Stimulated activated CD8-positive, alpha-beta memory T cell treated with anti-CD3 and anti-CD28 coated beads, Interleukin-7, amount 100 ng/mL, for 4 hours (primary cell): ENCODE measurements around the gene RRP9.
A peak's percentile ranks its signal among the peaks of the same experiment; 100 is the strongest.

ENCODE experiments used
- DNase-seq, 2 donors: peaks; one replicate each; pipeline ENCODE4 v3.0.0-alpha.2; 2020; ENCODE audit warnings: low read depth in 2 of 2

RRP9 gene

GRCh38 chr3:51955893-51956770 is 14.4 kb upstream of the RRP9 start:
- no peak for DNase-seq

GRCh38 chr3:51955175-51955892 is 13.6 kb upstream of the RRP9 start, which contains the start of gene GPR62:
Gene GPR62, plus strand, starts transcription at chr3:51955381. Its CDS starts 272 bp downstream, at chr3:51955653.
- no peak for DNase-seq

- no peak for DNase-seq
These were observed 13.0 kb upstream of the RRP9 start for GRCh38 chr3:51954713-51955112.

- no peak for DNase-seq
These were observed 12.4 kb upstream of the RRP9 start for GRCh38 chr3:51954105-51954504.

GRCh38 chr3:51953445-51953844 is 11.7 kb upstream of the RRP9 start:
- DNase-seq, result no peak

GRCh38 chr3:51950899-51951298 is 9.2 kb upstream of the RRP9 start:
- DNase-seq, result no peak

GRCh38 chr3:51949121-51949520 is 7.4 kb upstream of the RRP9 start:
- no peak for DNase-seq

- DNase-seq, result no peak
These were observed 6.4 kb upstream of the RRP9 start for GRCh38 chr3:51948016-51948580.

GRCh38 chr3:51947215-51947900 is 5.7 kb upstream of the RRP9 start:
- DNase-seq, result no peak

GRCh38 chr3:51946796-51947195 is 5.1 kb upstream of the RRP9 start:
- no peak for DNase-seq

- DNase-seq, result no peak
These were observed 4.4 kb upstream of the RRP9 start for GRCh38 chr3:51945926-51946705.

GRCh38 chr3:51945031-51945840 is 3.5 kb upstream of the RRP9 start:
- DNase-seq, result no peak

- DNase-seq, result no peak
These were observed 2.8 kb upstream of the RRP9 start for GRCh38 chr3:51944451-51945021.

- no peak for DNase-seq
These were observed 2.0 kb upstream of the RRP9 start for GRCh38 chr3:51943451-51944391.

GRCh38 chr3:51942603-51943450 is 1.1 kb upstream of the RRP9 start:
- DNase-seq, result peak; percentile 43 to 50

- DNase-seq, result no peak
These were observed 274 bp downstream of the RRP9 start for GRCh38 chr3:51941463-51941797.

GRCh38 chr3:51940648-51941462 is 849 bp downstream of the RRP9 start:
- DNase-seq, result no peak
